ENCODE data around the gene GPR82.

GPR82 gene

GRCh38 chrX:41692162-41692749 is 31.7 kb upstream of the GPR82 start:
- Histone ChIP-seq H3K79me2 (ENCODE audit: insufficient read depth, low read depth) (no peaks in the 10 kb centered on the region), H2AFZ (ENCODE audit: low read depth) (no peak overlapping the region), H3K9ac (no peak overlapping the region), H3K4me1 (ENCODE audit: low read depth, poor library complexity, severe bottlenecking) (no peaks in the 10 kb centered on the region), H3K4me3 (IDR thresholded peaks at IDR 0.05; ENCODE audit: insufficient read depth, low read depth, low read length) (no peak overlapping the region), H3K4me2 (no peak overlapping the region), H4K20me1 (ENCODE audit: insufficient read depth) (no peaks in the 10 kb centered on the region), H3K27me3 (ENCODE audit: insufficient read depth, low read depth) (no peaks in the 10 kb centered on the region), H3K36me3 (ENCODE audit: insufficient read depth) (no peaks in the 10 kb centered on the region), H3K27ac (no peak overlapping the region)
- no peak for TF ChIP-seq CTCF (conservative IDR thresholded peaks at IDR 0.05; ENCODE audit: low read depth, low read length)

- TF ChIP-seq CTCF (conservative IDR thresholded peaks at IDR 0.05; ENCODE audit: low read depth, low read length): no peak
- no peak overlapping the region for H3K4me2 ChIP-seq
- no peak overlapping the region for H3K9ac ChIP-seq
- no peaks in the 10 kb centered on the region for H3K79me2 ChIP-seq (ENCODE audit: insufficient read depth, low read depth)
- no peak overlapping the region for H3K27ac ChIP-seq
- H3K27me3 ChIP-seq (ENCODE audit: insufficient read depth, low read depth): no peaks in the 10 kb centered on the region
- H4K20me1 ChIP-seq (ENCODE audit: insufficient read depth): no peaks in the 10 kb centered on the region
- H3K4me1 ChIP-seq (ENCODE audit: low read depth, poor library complexity, severe bottlenecking): no peaks in the 10 kb centered on the region
- no peaks in the 10 kb centered on the region for H3K36me3 ChIP-seq (ENCODE audit: insufficient read depth)
- H3K4me3 ChIP-seq (IDR thresholded peaks at IDR 0.05; ENCODE audit: insufficient read depth, low read depth, low read length): no peak overlapping the region
- no peak overlapping the region for H2AFZ ChIP-seq (ENCODE audit: low read depth)
Observed at GRCh38 chrX:41693024-41693423, 31.0 kb upstream of the GPR82 start.

GRCh38 chrX:41695426-41695825 is 28.6 kb upstream of the GPR82 start:
- Histone ChIP-seq H3K4me1 (ENCODE audit: low read depth, poor library complexity, severe bottlenecking) (no peaks in the 10 kb centered on the region), H3K9ac (no peak overlapping the region), H3K4me2 (no peak overlapping the region), H2AFZ (ENCODE audit: low read depth) (no peak overlapping the region), H3K4me3 (IDR thresholded peaks at IDR 0.05; ENCODE audit: insufficient read depth, low read depth, low read length) (no peak overlapping the region), H3K79me2 (ENCODE audit: insufficient read depth, low read depth) (no peaks in the 10 kb centered on the region), H3K27ac (no peak overlapping the region), H3K36me3 (ENCODE audit: insufficient read depth) (no peaks in the 10 kb centered on the region), H3K27me3 (ENCODE audit: insufficient read depth, low read depth) (no peaks in the 10 kb centered on the region), H4K20me1 (ENCODE audit: insufficient read depth) (no peaks in the 10 kb centered on the region)
- TF ChIP-seq CTCF (conservative IDR thresholded peaks at IDR 0.05; ENCODE audit: low read depth, low read length): no peak

GRCh38 chrX:41703574-41704029 is 20.4 kb upstream of the GPR82 start:
- no peak overlapping the region for H3K27ac ChIP-seq
- H3K9ac ChIP-seq: no peak overlapping the region
- no peaks in the 10 kb centered on the region for H3K27me3 ChIP-seq (ENCODE audit: insufficient read depth, low read depth)
- no peaks in the 10 kb centered on the region for H4K20me1 ChIP-seq (ENCODE audit: insufficient read depth)
- no peaks in the 10 kb centered on the region for H3K79me2 ChIP-seq (ENCODE audit: insufficient read depth, low read depth)
- H3K4me2 ChIP-seq: no peak overlapping the region
- no peak overlapping the region for H2AFZ ChIP-seq (ENCODE audit: low read depth)
- H3K4me1 ChIP-seq (ENCODE audit: low read depth, poor library complexity, severe bottlenecking): peaks cover 22% of the 10 kb centered on the region
- TF ChIP-seq CTCF (conservative IDR thresholded peaks at IDR 0.05; ENCODE audit: low read depth, low read length): no peak
- no peaks in the 10 kb centered on the region for H3K36me3 ChIP-seq (ENCODE audit: insufficient read depth)
- no peak overlapping the region for H3K4me3 ChIP-seq (IDR thresholded peaks at IDR 0.05; ENCODE audit: insufficient read depth, low read depth, low read length)
